Vagina (tissue), 2 donors: ENCODE data around the gene RECK. TPM values are rescaled to one million over a fixed set of nuclear protein-coding genes. Genes with fewer than 3 reads are reported as not detected.
A peak's percentile ranks its signal among the peaks of the same experiment; 100 is the strongest.

ENCODE experiments used
- DNase-seq, 2 donors: peaks; one replicate each; pipeline ENCODE4 v3.0.0-alpha.2; 2017; ENCODE audit errors: extremely low spot score in 2 of 2
- H3K27ac ChIP-seq: fragments of 200-600 bp; sonication (generic); one replicate; pipeline ENCODE4 v1.5.1; 2019
- H3K27me3 ChIP-seq: fragments of 200-600 bp; sonication (generic); one replicate; pipeline ENCODE4 v1.5.1; 2019
- H3K36me3 ChIP-seq, 2 donors: fragments of 200-600 bp; sonication (generic); one replicate each; pipeline ENCODE4 v1.5.1; 2017 to 2019
- H3K4me1 ChIP-seq: fragments of 200-600 bp; sonication (generic); one replicate; pipeline ENCODE4 v1.5.1; 2019
- H3K4me3 ChIP-seq, 2 donors: fragments of 200-600 bp; sonication (generic); 1 replicate in 1 of 2; 2 replicates in 1 of 2; pipeline ENCODE4 v1.5.1; 2016 to 2019
- H3K9me3 ChIP-seq: fragments of 200-600 bp; sonication (generic); one replicate; pipeline ENCODE4 v1.5.1; 2019
- POLR2A ChIP-seq, 2 donors: fragments of 450-650 bp; IDR thresholded peaks; one replicate each; pipeline ENCODE4 v1.6.1; 2017; ENCODE audit warnings: antibody characterized with exemption in 2 of 2, mild to moderate bottlenecking in 2 of 2, moderate library complexity in 2 of 2
- POLR2AphosphoS5 ChIP-seq, 2 donors: sonication (generic); formaldehyde crosslinking; IDR thresholded peaks; one replicate each; pipeline ENCODE4 v1.9.0; 2017; ENCODE audit warnings: antibody characterized with exemption in 2 of 2, mild to moderate bottlenecking in 2 of 2, low read depth in 1 of 2; ENCODE audit not compliant: insufficient read depth in 1 of 2
- intact Hi-C: fragments of 100-400 bp; cut with DNase I; formaldehyde crosslinking; loops from one replicate; pipeline ENCODE4 v1.15.1; 2023
- total RNA-seq: library from RNA; depleted of rRNA; stranded (reverse); fragments of >200 nt; gene quantifications from one replicate; pipeline ENCODE4 v1.2.3, GENCODE V29; 2016
- TF ChIP-seq, protein P1 (sequence below), 3 experiments: fragments of 450-650 bp in 2 of 3; fragments of 200-600 bp in 1 of 3; sonication (generic) in 1 of 3; IDR thresholded peaks; one replicate each; pipeline ENCODE4 v1.5.1; 2017 to 2019; ENCODE audit warnings: antibody characterized with exemption in 3 of 3, mild to moderate bottlenecking in 2 of 3, moderate library complexity in 2 of 3

RECK gene
- total RNA-seq, 1 donor from 2014 or later: 15.5 TPM

DNA sequence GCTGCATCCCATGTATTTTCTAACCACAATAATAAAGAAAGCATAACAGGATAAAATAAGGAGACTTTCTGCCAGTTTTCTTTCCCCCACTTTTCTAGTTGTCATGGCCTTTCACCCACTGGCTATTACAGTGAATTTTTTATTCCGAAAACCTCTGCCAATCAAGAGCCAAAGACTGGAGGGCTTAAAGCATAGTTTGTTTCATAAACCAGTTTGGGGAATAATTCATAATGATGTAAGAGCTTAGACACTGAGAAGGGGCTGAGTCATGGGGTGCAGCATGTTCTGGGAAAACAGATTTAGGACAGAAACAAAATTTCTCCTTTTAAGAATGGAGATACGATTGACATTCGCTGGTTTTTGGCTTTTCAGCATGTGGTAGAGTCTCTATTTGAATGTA is 95.4 kb downstream of the RECK start:
- no peak for DNase-seq

DNA sequence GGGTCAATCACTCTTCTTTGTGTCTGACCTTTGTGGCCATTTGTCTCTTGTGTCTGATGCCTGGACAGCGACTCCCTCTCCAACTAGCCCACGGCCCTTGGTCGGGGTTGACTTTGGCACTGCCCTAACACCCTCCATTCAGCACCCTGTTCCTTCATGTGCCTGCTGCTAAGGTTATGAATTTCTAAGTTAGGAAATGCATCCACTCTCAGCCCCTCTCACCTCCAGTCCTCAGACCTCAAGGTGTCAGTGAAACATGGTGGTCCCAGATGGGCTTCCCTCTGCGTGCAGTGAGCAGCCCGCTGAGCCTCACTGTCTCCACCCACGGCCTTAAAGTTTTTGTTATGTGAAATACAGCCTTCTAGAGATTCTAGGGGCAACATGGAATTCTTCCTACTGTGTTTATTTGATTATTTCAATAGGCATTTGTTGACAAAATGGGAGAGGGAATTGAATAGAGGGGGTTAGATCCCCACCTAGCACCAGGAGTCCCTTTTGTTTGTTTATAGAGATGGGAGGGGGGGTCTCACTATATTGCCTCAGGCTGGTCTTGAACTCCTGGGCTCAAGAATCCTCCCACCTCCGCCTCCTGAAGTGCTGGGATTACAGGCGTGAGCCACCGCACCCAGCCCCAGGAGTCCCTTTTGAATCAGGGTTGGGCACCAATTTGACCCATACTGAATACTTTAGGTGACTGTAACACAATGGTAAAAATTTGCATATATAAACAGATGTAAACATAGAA is 98.2 kb downstream of the RECK start:
- TF ChIP-seq POLR2A (IDR thresholded peaks at IDR 0.05): no peak
- TF ChIP-seq, protein P1, sequence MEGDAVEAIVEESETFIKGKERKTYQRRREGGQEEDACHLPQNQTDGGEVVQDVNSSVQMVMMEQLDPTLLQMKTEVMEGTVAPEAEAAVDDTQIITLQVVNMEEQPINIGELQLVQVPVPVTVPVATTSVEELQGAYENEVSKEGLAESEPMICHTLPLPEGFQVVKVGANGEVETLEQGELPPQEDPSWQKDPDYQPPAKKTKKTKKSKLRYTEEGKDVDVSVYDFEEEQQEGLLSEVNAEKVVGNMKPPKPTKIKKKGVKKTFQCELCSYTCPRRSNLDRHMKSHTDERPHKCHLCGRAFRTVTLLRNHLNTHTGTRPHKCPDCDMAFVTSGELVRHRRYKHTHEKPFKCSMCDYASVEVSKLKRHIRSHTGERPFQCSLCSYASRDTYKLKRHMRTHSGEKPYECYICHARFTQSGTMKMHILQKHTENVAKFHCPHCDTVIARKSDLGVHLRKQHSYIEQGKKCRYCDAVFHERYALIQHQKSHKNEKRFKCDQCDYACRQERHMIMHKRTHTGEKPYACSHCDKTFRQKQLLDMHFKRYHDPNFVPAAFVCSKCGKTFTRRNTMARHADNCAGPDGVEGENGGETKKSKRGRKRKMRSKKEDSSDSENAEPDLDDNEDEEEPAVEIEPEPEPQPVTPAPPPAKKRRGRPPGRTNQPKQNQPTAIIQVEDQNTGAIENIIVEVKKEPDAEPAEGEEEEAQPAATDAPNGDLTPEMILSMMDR (IDR thresholded peaks at IDR 0.05): no peak
- no peak for TF ChIP-seq POLR2AphosphoS5 (IDR thresholded peaks at IDR 0.05; ENCODE audit: insufficient read depth in 1 of 2, low read depth in 1 of 2)
- H3K9me3 ChIP-seq: no peaks in the 10 kb centered on the region
- no peak for DNase-seq
- H3K4me3 ChIP-seq: no peak overlapping the region
- H3K36me3 ChIP-seq: no peaks in the 10 kb centered on the region
- peaks cover 42% of the 10 kb centered on the region for H3K4me1 ChIP-seq
- intact Hi-C loops: no loop called here
- H3K27ac ChIP-seq: no peak overlapping the region
- no peaks in the 10 kb centered on the region for H3K27me3 ChIP-seq

More for the DNA sequence above, 95.4 kb downstream of the RECK start:
- Histone ChIP-seq H3K4me1 (peaks cover 14% of the 10 kb centered on the region), H3K4me3 (no peak overlapping the region), H3K27me3 (no peaks in the 10 kb centered on the region), H3K9me3 (no peaks in the 10 kb centered on the region), H3K36me3 (no peaks in the 10 kb centered on the region), H3K27ac (no peak overlapping the region)
- intact Hi-C loops: no loop called here
- TF ChIP-seq POLR2AphosphoS5 (IDR thresholded peaks at IDR 0.05; ENCODE audit: insufficient read depth in 1 of 2, low read depth in 1 of 2) (peak in 1 of 2 donors; percentile 38), POLR2A (IDR thresholded peaks at IDR 0.05) (no peak)
- TF ChIP-seq, protein P1 (IDR thresholded peaks at IDR 0.05): no peak

DNA sequence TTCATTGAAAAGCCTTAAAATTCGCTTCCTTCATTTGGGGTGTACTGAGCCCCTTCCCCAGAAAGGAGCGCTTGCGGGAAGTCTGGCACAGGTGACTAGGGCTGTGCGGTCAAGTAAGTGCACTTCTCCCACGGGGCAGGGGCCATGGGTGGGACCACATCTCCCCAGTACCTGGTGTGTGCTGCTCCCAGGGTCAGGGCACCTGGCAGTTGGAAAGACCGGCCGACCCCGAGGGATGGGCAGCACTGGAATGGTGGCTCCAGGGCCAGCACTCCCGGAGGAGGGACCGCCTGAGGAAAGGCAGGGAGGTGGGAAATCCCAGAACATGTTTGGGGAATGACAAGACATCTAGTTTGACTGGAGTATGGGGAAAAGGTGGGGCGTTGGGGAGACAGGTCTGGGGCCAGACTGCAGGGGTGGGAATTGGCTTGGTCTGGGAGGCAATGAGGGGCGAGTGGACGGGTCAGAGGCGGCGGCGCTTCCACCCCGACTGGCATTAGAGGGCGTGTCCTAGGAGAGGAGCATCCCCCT is 99.1 kb downstream of the RECK start:
- H3K27ac ChIP-seq: peak overlapping the region; percentile 93
- intact Hi-C loops: no loop called here
- peaks cover 51% of the 10 kb centered on the region for H3K4me1 ChIP-seq

GRCh38 chr9:36136272-36136893 is 99.7 kb downstream of the RECK start, which contains the start of gene GLIPR2:
GLIPR2 (plus strand) TSS chr9:36136733; CDS start chr9:36136779, 46 bp downstream.
- Histone ChIP-seq H3K36me3 (no peaks in the 10 kb centered on the region), H3K27ac (peak within 1 kb of the TSS; percentile 93), H3K27me3 (no peaks in the 10 kb centered on the region), H3K4me1 (peaks cover 57% of the 10 kb centered on the region), H3K9me3 (no peaks in the 10 kb centered on the region), H3K4me3 (peak within 1 kb of the TSS; percentile 83 to 98)
- intact Hi-C loops: no loop called here
- TF ChIP-seq POLR2A (IDR thresholded peaks at IDR 0.05) (peak; percentile 81 to 93), POLR2AphosphoS5 (IDR thresholded peaks at IDR 0.05; ENCODE audit: insufficient read depth in 1 of 2, low read depth in 1 of 2) (peak in 1 of 2 donors; percentile 22)
- TF ChIP-seq, protein P1 (IDR thresholded peaks at IDR 0.05): peak in 1 of 3 experiments; percentile 4
- no peak for DNase-seq

More for the DNA sequence above, 99.1 kb downstream of the RECK start:
- no peaks in the 10 kb centered on the region for H3K27me3 ChIP-seq
- peak overlapping the region; percentile 83 to 98 for H3K4me3 ChIP-seq
- DNase-seq: no peak
- no peaks in the 10 kb centered on the region for H3K36me3 ChIP-seq
- H3K9me3 ChIP-seq: no peaks in the 10 kb centered on the region
- TF ChIP-seq, protein P1 (IDR thresholded peaks at IDR 0.05): no peak
- TF ChIP-seq POLR2A (IDR thresholded peaks at IDR 0.05) (no peak), POLR2AphosphoS5 (IDR thresholded peaks at IDR 0.05; ENCODE audit: insufficient read depth in 1 of 2, low read depth in 1 of 2) (no peak)
